ENCODE results near the gene ZFP91. TPM values are rescaled to one million over a fixed set of nuclear protein-coding genes. Genes with fewer than 3 reads are reported as not detected.

ZFP91 gene, protein sequence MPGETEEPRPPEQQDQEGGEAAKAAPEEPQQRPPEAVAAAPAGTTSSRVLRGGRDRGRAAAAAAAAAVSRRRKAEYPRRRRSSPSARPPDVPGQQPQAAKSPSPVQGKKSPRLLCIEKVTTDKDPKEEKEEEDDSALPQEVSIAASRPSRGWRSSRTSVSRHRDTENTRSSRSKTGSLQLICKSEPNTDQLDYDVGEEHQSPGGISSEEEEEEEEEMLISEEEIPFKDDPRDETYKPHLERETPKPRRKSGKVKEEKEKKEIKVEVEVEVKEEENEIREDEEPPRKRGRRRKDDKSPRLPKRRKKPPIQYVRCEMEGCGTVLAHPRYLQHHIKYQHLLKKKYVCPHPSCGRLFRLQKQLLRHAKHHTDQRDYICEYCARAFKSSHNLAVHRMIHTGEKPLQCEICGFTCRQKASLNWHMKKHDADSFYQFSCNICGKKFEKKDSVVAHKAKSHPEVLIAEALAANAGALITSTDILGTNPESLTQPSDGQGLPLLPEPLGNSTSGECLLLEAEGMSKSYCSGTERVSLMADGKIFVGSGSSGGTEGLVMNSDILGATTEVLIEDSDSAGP
- 22.8 TPM for polyA plus RNA-seq (2013, experiment 1 of 2)
- 23.6 TPM for polyA plus RNA-seq (2013, experiment 2 of 2)

GRCh38 chr11:58578635-58579191, at the start of gene ZFP91:
TSS of gene ZFP91 (plus strand) at chr11:58579063. CDS start at chr11:58579282, 219 bp downstream.
- Histone ChIP-seq H3K4me3 (ENCODE audit: low read length) (peak within 1 kb of the TSS; percentile 94), H3K4me1 (ENCODE audit: insufficient read depth, low read length) (peaks cover 17% of the 10 kb centered on the region), H3K27ac (ENCODE audit: low read depth, low read length) (peak within 1 kb of the TSS; percentile 100)

GRCh38 chr11:58530236-58530635, 48.6 kb upstream of the ZFP91 start:
- 85% methylated on average over 3 of the region's 3 CpGs for WGBS
- H3K4me3 ChIP-seq (ENCODE audit: low read length), result no peak overlapping the region
- no peak overlapping the region for H3K27ac ChIP-seq (ENCODE audit: low read depth, low read length)
- no peaks in the 10 kb centered on the region for H3K4me1 ChIP-seq (ENCODE audit: insufficient read depth, low read length)
- H3K9ac ChIP-seq (ENCODE audit: low read depth, low read length), result no peak overlapping the region
- H3K36me3 ChIP-seq (ENCODE audit: insufficient read depth, low read length), result no peaks in the 10 kb centered on the region
- peaks cover 5% of the 10 kb centered on the region; the same call in 1 of the 2 replicates for H3K9me3 ChIP-seq (ENCODE audit: insufficient read depth, low read depth, low read length)
- no peaks in the 10 kb centered on the region for H3K27me3 ChIP-seq (ENCODE audit: insufficient read depth, low read length)

More at GRCh38 chr11:58578635-58579191, at the start of gene ZFP91:
- Histone ChIP-seq H3K9me3 (ENCODE audit: insufficient read depth, low read depth, low read length) (no peaks in the 10 kb centered on the region), H3K9ac (ENCODE audit: low read depth, low read length) (peak within 1 kb of the TSS; percentile 99), H3K36me3 (ENCODE audit: insufficient read depth, low read length) (peaks cover 4% of the 10 kb centered on the region; the same call in 1 of the 2 replicates), H3K27me3 (ENCODE audit: insufficient read depth, low read length) (no peaks in the 10 kb centered on the region)
- WGBS, result under 1% methylated on average over 37 of the region's 51 CpGs

GRCh38 chr11:58531865-58532341, 47.0 kb upstream of the ZFP91 start:
- Histone ChIP-seq H3K36me3 (ENCODE audit: insufficient read depth, low read length) (no peaks in the 10 kb centered on the region), H3K4me3 (ENCODE audit: low read length) (no peak overlapping the region)
- 94% methylated on average over 25 of the region's 25 CpGs for WGBS

GRCh38 chr11:58546841-58547240, 32.0 kb upstream of the ZFP91 start:
- Histone ChIP-seq H3K4me3 (ENCODE audit: low read length) (no peak overlapping the region), H3K27me3 (ENCODE audit: insufficient read depth, low read length) (no peaks in the 10 kb centered on the region), H3K9ac (ENCODE audit: low read depth, low read length) (no peak overlapping the region), H3K36me3 (ENCODE audit: insufficient read depth, low read length) (peaks cover 13% of the 10 kb centered on the region; the same call in 1 of the 2 replicates), H3K4me1 (ENCODE audit: insufficient read depth, low read length) (no peaks in the 10 kb centered on the region; the same call in 1 of the 2 replicates), H3K9me3 (ENCODE audit: insufficient read depth, low read depth, low read length) (no peaks in the 10 kb centered on the region), H3K27ac (ENCODE audit: low read depth, low read length) (no peak overlapping the region)
- WGBS, result 91% methylated on average over 1 of the region's 1 CpG

More at GRCh38 chr11:58531865-58532341, 47.0 kb upstream of the ZFP91 start:
- H3K27me3 ChIP-seq (ENCODE audit: insufficient read depth, low read length), result no peaks in the 10 kb centered on the region
- no peaks in the 10 kb centered on the region for H3K4me1 ChIP-seq (ENCODE audit: insufficient read depth, low read length)
- no peak overlapping the region for H3K27ac ChIP-seq (ENCODE audit: low read depth, low read length)
- H3K9ac ChIP-seq (ENCODE audit: low read depth, low read length), result no peak overlapping the region
- peaks cover 5% of the 10 kb centered on the region; the same call in 1 of the 2 replicates for H3K9me3 ChIP-seq (ENCODE audit: insufficient read depth, low read depth, low read length)

GRCh38 chr11:58549644-58550043, 29.2 kb upstream of the ZFP91 start:
- no peak overlapping the region for H3K9ac ChIP-seq (ENCODE audit: low read depth, low read length)
- H3K27me3 ChIP-seq (ENCODE audit: insufficient read depth, low read length), result no peaks in the 10 kb centered on the region
- no peaks in the 10 kb centered on the region for H3K9me3 ChIP-seq (ENCODE audit: insufficient read depth, low read depth, low read length)
- no peak overlapping the region for H3K4me3 ChIP-seq (ENCODE audit: low read length)
- peaks cover 19% of the 10 kb centered on the region; the same call in 1 of the 2 replicates for H3K36me3 ChIP-seq (ENCODE audit: insufficient read depth, low read length)
- H3K27ac ChIP-seq (ENCODE audit: low read depth, low read length), result no peak overlapping the region
- 97% methylated on average over 7 of the region's 7 CpGs for WGBS
- H3K4me1 ChIP-seq (ENCODE audit: insufficient read depth, low read length), result no peaks in the 10 kb centered on the region; the same call in 1 of the 2 replicates

DNA sequence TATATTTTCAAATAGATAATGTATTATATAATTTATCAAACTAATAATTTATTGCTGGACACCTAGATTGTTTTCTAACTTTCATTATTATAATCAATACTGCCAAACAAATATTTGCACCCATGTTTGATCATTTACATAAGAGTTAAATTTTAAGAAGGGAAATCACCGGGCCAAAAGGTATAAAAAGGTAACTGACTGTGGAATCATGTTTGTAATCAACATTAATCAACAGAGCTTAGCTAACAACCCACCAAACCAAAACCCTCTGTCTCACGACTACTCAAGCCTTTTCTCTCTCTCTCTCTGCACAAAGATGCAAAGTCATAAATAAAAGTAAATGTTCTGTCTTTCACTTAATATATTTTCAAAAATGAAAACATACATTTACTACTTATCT, 18.0 kb upstream of the ZFP91 start:
- Histone ChIP-seq H3K27ac (ENCODE audit: low read depth, low read length) (no peak overlapping the region), H3K9me3 (ENCODE audit: insufficient read depth, low read depth, low read length) (no peaks in the 10 kb centered on the region), H3K9ac (ENCODE audit: low read depth, low read length) (no peak overlapping the region), H3K4me3 (ENCODE audit: low read length) (no peak overlapping the region), H3K27me3 (ENCODE audit: insufficient read depth, low read length) (no peaks in the 10 kb centered on the region), H3K36me3 (ENCODE audit: insufficient read depth, low read length) (no peaks in the 10 kb centered on the region), H3K4me1 (ENCODE audit: insufficient read depth, low read length) (no peaks in the 10 kb centered on the region)
- WGBS, result 43% methylated on average over 1 of the region's 2 CpGs

GRCh38 chr11:58561394-58562098, 17.3 kb upstream of the ZFP91 start:
- Histone ChIP-seq H3K9ac (ENCODE audit: low read depth, low read length) (no peak overlapping the region), H3K4me3 (ENCODE audit: low read length) (no peak overlapping the region), H3K36me3 (ENCODE audit: insufficient read depth, low read length) (no peaks in the 10 kb centered on the region), H3K27me3 (ENCODE audit: insufficient read depth, low read length) (no peaks in the 10 kb centered on the region), H3K27ac (ENCODE audit: low read depth, low read length) (no peak overlapping the region), H3K4me1 (ENCODE audit: insufficient read depth, low read length) (no peaks in the 10 kb centered on the region), H3K9me3 (ENCODE audit: insufficient read depth, low read depth, low read length) (no peaks in the 10 kb centered on the region)
- WGBS, result 93% methylated on average over 2 of the region's 2 CpGs

DNA sequence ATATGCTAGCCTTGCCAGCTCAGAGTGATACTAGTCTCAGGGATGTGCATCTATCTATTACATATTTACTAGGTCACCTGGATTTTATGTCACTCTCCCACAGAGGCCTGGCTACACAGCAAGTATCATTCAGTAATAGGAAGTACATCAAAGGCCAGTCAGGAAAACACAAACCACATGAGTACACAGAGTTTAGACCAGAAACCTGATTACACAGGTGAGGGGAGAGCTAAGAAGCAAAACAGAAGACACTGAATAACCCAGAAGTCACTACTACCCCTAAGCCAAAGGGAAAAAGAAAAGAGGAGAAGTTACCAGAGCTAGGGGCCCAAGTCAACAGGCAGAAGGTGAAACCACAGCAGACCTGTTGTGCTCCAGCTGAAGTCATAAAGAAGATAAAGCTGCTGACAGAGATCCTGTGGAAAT, 16.5 kb upstream of the ZFP91 start:
- Histone ChIP-seq H3K27ac (ENCODE audit: low read depth, low read length) (no peak overlapping the region), H3K36me3 (ENCODE audit: insufficient read depth, low read length) (no peaks in the 10 kb centered on the region), H3K4me3 (ENCODE audit: low read length) (no peak overlapping the region), H3K27me3 (ENCODE audit: insufficient read depth, low read length) (no peaks in the 10 kb centered on the region), H3K9ac (ENCODE audit: low read depth, low read length) (no peak overlapping the region), H3K9me3 (ENCODE audit: insufficient read depth, low read depth, low read length) (no peaks in the 10 kb centered on the region), H3K4me1 (ENCODE audit: insufficient read depth, low read length) (no peaks in the 10 kb centered on the region)

- H3K4me1 ChIP-seq (ENCODE audit: insufficient read depth, low read length), result no peaks in the 10 kb centered on the region
- no peak overlapping the region for H3K4me3 ChIP-seq (ENCODE audit: low read length)
- no peaks in the 10 kb centered on the region for H3K9me3 ChIP-seq (ENCODE audit: insufficient read depth, low read depth, low read length)
- no peaks in the 10 kb centered on the region for H3K27me3 ChIP-seq (ENCODE audit: insufficient read depth, low read length)
- H3K36me3 ChIP-seq (ENCODE audit: insufficient read depth, low read length), result no peaks in the 10 kb centered on the region
- no peak overlapping the region for H3K9ac ChIP-seq (ENCODE audit: low read depth, low read length)
- H3K27ac ChIP-seq (ENCODE audit: low read depth, low read length), result no peak overlapping the region
Observed at GRCh38 chr11:58564231-58564630, 14.6 kb upstream of the ZFP91 start.

DNA sequence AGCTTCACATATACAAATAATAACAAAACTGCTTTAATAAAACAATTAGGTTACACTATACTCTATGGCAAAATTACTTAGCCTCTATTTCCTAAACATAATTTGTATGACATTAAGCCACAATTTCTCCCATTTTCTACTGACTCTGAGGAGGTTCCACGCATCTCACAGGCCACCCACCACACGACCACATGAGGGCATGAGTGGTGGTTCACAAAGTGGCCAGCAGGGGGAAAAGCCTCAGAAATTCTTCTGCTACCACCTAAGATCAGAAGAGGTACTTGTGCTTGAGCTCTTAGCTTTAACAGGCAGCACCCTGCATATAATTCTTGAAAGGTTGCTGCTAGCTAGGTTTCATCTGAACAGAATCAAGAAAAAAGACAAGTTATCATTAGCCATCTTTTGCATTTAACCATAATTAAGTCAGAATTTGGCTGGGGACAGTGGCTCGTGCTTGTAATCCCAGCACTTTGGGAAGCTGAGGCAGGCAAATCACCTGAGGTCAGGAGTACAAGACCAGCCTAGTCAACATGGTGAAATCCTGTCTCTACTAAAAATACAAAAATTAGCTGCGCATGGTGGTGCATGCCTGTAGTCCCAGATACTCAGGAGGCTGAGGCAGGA, 10.9 kb upstream of the ZFP91 start:
- WGBS, result 61% methylated on average over 4 of the region's 4 CpGs
- no peaks in the 10 kb centered on the region for H3K4me1 ChIP-seq (ENCODE audit: insufficient read depth, low read length)
- no peaks in the 10 kb centered on the region for H3K9me3 ChIP-seq (ENCODE audit: insufficient read depth, low read depth, low read length)
- H3K36me3 ChIP-seq (ENCODE audit: insufficient read depth, low read length), result no peaks in the 10 kb centered on the region
- no peak overlapping the region for H3K9ac ChIP-seq (ENCODE audit: low read depth, low read length)
- no peak overlapping the region for H3K27ac ChIP-seq (ENCODE audit: low read depth, low read length)
- no peaks in the 10 kb centered on the region for H3K27me3 ChIP-seq (ENCODE audit: insufficient read depth, low read length)
- H3K4me3 ChIP-seq (ENCODE audit: low read length), result no peak overlapping the region
